Measurements from ENCODE around the gene DDIT4. TPM values are rescaled to one million over a fixed set of nuclear protein-coding genes. Genes with fewer than 3 reads are reported as not detected.

The DDIT4 gene
- total and polyA plus RNA-seq, 9 of the 15 experiments (the other 6 are each of a cell fraction or from before 2014, with no cell fraction given) = 8.2 to 675 (median 159) TPM

DNA sequence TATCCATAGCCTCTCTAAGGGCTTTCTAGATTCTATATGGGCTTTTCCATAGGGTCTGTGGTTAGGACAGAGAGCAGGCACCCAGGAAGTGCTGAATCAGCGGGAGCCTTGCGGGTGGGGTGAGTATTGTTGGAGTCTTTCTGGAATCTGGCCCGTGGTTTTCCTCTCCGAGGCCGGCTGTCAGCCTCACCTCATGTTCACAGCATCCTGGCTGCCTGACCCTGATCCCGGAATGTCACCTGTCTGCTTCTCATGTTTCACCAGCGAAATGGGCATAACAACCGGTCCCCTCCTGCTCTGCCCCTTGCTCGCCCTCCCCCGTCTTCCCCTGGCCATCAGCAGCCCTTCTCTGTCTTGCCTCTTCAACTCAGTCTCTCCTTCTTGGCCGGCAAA is 36.5 kb downstream of the DDIT4 start (continued):
- TF ChIP-seq ZNF140 (CRISPR knock-in tag; IDR thresholded peaks at IDR 0.05) = no peak
- TF ChIP-seq, protein P1, sequence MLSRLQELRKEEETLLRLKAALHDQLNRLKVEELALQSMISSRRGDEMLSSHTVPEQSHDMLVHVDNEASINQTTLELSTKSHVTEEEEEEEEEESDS (CRISPR knock-in tag; IDR thresholded peaks at IDR 0.05) = no peak
- no peak for TF ChIP-seq LARP7 (IDR thresholded peaks at IDR 0.05)
- TF ChIP-seq CCAR2 (IDR thresholded peaks at IDR 0.05; ENCODE audit: low read depth, low read length) = no peak
- 0 out of 2 replicates have a peak, but pooled peaks have one; percentile 5 for TF ChIP-seq ZNF175 (CRISPR knock-in tag; IDR thresholded peaks at IDR 0.05; ENCODE audit: low read depth)
- peak; percentile 65 for TF ChIP-seq NFE2 (IDR thresholded peaks at IDR 0.05; ENCODE audit: low read depth)
- TF ChIP-seq, protein P2, sequence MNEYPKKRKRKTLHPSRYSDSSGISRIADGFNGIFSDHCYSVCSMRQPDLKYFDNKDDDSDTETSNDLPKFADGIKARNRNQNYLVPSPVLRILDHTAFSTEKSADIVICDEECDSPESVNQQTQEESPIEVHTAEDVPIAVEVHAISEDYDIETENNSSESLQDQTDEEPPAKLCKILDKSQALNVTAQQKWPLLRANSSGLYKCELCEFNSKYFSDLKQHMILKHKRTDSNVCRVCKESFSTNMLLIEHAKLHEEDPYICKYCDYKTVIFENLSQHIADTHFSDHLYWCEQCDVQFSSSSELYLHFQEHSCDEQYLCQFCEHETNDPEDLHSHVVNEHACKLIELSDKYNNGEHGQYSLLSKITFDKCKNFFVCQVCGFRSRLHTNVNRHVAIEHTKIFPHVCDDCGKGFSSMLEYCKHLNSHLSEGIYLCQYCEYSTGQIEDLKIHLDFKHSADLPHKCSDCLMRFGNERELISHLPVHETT (CRISPR knock-in tag; conservative IDR thresholded peaks at IDR 0.05 in 1 of 2, IDR thresholded peaks at IDR 0.05 in 1 of 2) = 0 out of 4 replicates have a peak, but pooled peaks of 1 of the 2 experiments have one; percentile 19
- TF ChIP-seq ZNF644 (tag; IDR thresholded peaks at IDR 0.05; ENCODE audit: low read depth) = 0 out of 2 replicates have a peak, but pooled peaks have one; percentile 15
- TF ChIP-seq, protein P3, sequence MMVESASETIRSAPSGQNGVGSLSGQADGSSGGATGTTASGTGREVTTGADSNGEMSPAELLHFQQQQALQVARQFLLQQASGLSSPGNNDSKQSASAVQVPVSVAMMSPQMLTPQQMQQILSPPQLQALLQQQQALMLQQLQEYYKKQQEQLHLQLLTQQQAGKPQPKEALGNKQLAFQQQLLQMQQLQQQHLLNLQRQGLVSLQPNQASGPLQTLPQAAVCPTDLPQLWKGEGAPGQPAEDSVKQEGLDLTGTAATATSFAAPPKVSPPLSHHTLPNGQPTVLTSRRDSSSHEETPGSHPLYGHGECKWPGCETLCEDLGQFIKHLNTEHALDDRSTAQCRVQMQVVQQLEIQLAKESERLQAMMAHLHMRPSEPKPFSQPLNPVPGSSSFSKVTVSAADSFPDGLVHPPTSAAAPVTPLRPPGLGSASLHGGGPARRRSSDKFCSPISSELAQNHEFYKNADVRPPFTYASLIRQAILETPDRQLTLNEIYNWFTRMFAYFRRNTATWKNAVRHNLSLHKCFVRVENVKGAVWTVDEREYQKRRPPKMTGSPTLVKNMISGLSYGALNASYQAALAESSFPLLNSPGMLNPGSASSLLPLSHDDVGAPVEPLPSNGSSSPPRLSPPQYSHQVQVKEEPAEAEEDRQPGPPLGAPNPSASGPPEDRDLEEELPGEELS (CRISPR knock-in tag; IDR thresholded peaks at IDR 0.05; ENCODE audit: borderline replicate concordance) = no peak
- no peak for TF ChIP-seq BMI1 (IDR thresholded peaks at IDR 0.05; ENCODE audit: low read length)
- no peak for TF ChIP-seq NCOA6 (IDR thresholded peaks at IDR 0.05)
- TF ChIP-seq MAFF (IDR thresholded peaks at IDR 0.05; ENCODE audit: low read length) = peak; percentile 87
- no peak for TF ChIP-seq STAT5A (IDR thresholded peaks at IDR 0.05; ENCODE audit: borderline replicate concordance, low read length)
- no peak for TF ChIP-seq PHF8 (IDR thresholded peaks at IDR 0.05; ENCODE audit: borderline replicate concordance, low read length)
- TF ChIP-seq MAFG (tag; conservative IDR thresholded peaks at IDR 0.05) = peak; percentile 91
- TF ChIP-seq JUND (IDR thresholded peaks at IDR 0.05; ENCODE audit: borderline replicate concordance, low read depth, low read length) = no peak; the same call in 1 of the 2 replicates
- TF ChIP-seq JUND (tag; IDR thresholded peaks at IDR 0.05; ENCODE audit: borderline replicate concordance, low read depth, low read length) = 0 out of 3 replicates have a peak, but pooled peaks have one; percentile 7
